ENCODE measurements around the gene SLX4IP.

DNA sequence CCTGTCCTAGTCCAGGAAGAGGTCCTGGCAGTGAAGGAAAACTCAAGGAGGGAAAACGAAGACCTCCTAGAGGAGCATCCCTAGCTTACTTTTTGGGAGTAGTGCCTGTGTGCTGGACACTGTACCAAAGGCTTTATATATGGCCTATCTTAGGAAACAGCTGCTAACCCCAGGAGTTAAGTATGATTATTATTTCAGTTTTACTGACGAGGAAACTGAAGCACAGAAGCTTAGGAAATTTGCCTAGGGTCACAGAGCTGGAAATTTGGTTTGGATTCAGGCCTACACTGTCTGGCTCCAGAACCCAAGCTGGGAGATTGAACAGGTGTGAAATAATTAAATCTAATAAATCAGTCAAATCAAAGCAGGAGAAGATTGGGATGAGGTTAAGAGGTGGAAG, 78.0 kb downstream of the SLX4IP start:
- TF ChIP-seq TEAD4 (IDR thresholded peaks at IDR 0.05) (no peak), CEBPB (IDR thresholded peaks at IDR 0.05) (no peak), TCF12 (IDR thresholded peaks at IDR 0.05; ENCODE audit: low read depth) (no peak), RAD21 (IDR thresholded peaks at IDR 0.05; ENCODE audit: low read depth) (no peak), NFIC (IDR thresholded peaks at IDR 0.05) (no peak), ZBTB7A (IDR thresholded peaks at IDR 0.05; ENCODE audit: low read depth) (no peak), TAF1 (IDR thresholded peaks at IDR 0.05; ENCODE audit: low read depth) (no peak), EP300 (IDR thresholded peaks at IDR 0.05; ENCODE audit: borderline replicate concordance) (no peak), YY1 (IDR thresholded peaks at IDR 0.05; ENCODE audit: low read depth) (no peak), CREB1 (IDR thresholded peaks at IDR 0.05; ENCODE audit: low read depth) (no peak)
- TF ChIP-seq, protein P1, sequence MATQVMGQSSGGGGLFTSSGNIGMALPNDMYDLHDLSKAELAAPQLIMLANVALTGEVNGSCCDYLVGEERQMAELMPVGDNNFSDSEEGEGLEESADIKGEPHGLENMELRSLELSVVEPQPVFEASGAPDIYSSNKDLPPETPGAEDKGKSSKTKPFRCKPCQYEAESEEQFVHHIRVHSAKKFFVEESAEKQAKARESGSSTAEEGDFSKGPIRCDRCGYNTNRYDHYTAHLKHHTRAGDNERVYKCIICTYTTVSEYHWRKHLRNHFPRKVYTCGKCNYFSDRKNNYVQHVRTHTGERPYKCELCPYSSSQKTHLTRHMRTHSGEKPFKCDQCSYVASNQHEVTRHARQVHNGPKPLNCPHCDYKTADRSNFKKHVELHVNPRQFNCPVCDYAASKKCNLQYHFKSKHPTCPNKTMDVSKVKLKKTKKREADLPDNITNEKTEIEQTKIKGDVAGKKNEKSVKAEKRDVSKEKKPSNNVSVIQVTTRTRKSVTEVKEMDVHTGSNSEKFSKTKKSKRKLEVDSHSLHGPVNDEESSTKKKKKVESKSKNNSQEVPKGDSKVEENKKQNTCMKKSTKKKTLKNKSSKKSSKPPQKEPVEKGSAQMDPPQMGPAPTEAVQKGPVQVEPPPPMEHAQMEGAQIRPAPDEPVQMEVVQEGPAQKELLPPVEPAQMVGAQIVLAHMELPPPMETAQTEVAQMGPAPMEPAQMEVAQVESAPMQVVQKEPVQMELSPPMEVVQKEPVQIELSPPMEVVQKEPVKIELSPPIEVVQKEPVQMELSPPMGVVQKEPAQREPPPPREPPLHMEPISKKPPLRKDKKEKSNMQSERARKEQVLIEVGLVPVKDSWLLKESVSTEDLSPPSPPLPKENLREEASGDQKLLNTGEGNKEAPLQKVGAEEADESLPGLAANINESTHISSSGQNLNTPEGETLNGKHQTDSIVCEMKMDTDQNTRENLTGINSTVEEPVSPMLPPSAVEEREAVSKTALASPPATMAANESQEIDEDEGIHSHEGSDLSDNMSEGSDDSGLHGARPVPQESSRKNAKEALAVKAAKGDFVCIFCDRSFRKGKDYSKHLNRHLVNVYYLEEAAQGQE (IDR thresholded peaks at IDR 0.05; ENCODE audit: low read depth): no peak
- TF ChIP-seq, protein P2, sequence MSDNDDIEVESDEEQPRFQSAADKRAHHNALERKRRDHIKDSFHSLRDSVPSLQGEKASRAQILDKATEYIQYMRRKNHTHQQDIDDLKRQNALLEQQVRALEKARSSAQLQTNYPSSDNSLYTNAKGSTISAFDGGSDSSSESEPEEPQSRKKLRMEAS (IDR thresholded peaks at IDR 0.05): no peak
- TF ChIP-seq, protein P3, sequence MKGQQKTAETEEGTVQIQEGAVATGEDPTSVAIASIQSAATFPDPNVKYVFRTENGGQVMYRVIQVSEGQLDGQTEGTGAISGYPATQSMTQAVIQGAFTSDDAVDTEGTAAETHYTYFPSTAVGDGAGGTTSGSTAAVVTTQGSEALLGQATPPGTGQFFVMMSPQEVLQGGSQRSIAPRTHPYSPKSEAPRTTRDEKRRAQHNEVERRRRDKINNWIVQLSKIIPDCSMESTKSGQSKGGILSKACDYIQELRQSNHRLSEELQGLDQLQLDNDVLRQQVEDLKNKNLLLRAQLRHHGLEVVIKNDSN (IDR thresholded peaks at IDR 0.05): no peak
